Sciatic nerve (tissue), 2 donors: Measurements from ENCODE around the gene TSPYL2. TPM values are rescaled to one million over a fixed set of nuclear protein-coding genes. Genes with fewer than 3 reads are reported as not detected.
A peak's percentile ranks its signal among the peaks of the same experiment; 100 is the strongest.

ENCODE experiments used
- ATAC-seq: fragments of 200-7000 bp; cut with Tn5 transposase; one replicate; pipeline ENCODE4 v1.9.1; 2020; ENCODE audit warnings: mild to moderate bottlenecking, moderate library complexity
- DNase-seq: peaks from one replicate; pipeline ENCODE4 v3.0.0-alpha.2; 2020; ENCODE audit warnings: low spot score
- intact Hi-C: fragments of 100-400 bp; cut with DNase I; formaldehyde crosslinking; loops from one replicate; pipeline ENCODE4 v1.14.2; 2022
- total RNA-seq: library from RNA; stranded (reverse); fragmentation: NEBNext Ultra II Directional; extraction: Animal tissue kit (Norgen Biotek cat#: 25700); gene quantifications from one replicate; pipeline ENCODE4 v1.2.1, GENCODE V29; 2021
- donor health status: DM: no; HTN: no; CAD: no.
- donor health status: DM: no; HTN: no; CAD: no.

TSPYL2 gene
- total RNA-seq, 1 donor from 2014 or later = 89.6 TPM

- intact Hi-C loops = loop anchor here (2.0 kb wide), 1 partner anchor 39 kb away; no protein-coding TSS in a partner anchor
- no peak for ATAC-seq
- DNase-seq = no peak
These were observed 13.6 kb downstream of the TSPYL2 start for GRCh38 chrX:53095796-53096195.

GRCh38 chrX:53114864-53115549 is 32.8 kb downstream of the TSPYL2 start:
- intact Hi-C loops = no loop called here
- DNase-seq (no peak), ATAC-seq (no peak)

GRCh38 chrX:53115550-53115874 is 33.3 kb downstream of the TSPYL2 start:
- peak; percentile 54 for ATAC-seq
- intact Hi-C loops = no loop called here
- no peak for DNase-seq

GRCh38 chrX:53116101-53116500 is 33.9 kb downstream of the TSPYL2 start:
- ATAC-seq = peak; percentile 81
- intact Hi-C loops = no loop called here
- no peak for DNase-seq

- intact Hi-C loops = no loop called here
- ATAC-seq (no peak), DNase-seq (no peak)
These were observed 39.8 kb downstream of the TSPYL2 start for GRCh38 chrX:53122013-53122412.

GRCh38 chrX:53125506-53125905 is 43.3 kb downstream of the TSPYL2 start:
- no peak for ATAC-seq
- intact Hi-C loops = no loop called here
- no peak for DNase-seq

GRCh38 chrX:53126377-53126776 is 44.2 kb downstream of the TSPYL2 start:
- DNase-seq = no peak

GRCh38 chrX:53128097-53128749 is 46.1 kb downstream of the TSPYL2 start:
- intact Hi-C loops = no loop called here
- no peak for ATAC-seq
- no peak for DNase-seq

More at GRCh38 chrX:53126377-53126776, 44.2 kb downstream of the TSPYL2 start:
- intact Hi-C loops = no loop called here
- no peak for ATAC-seq

GRCh38 chrX:53133400-53133799 is 51.2 kb downstream of the TSPYL2 start:
- ATAC-seq = no peak

GRCh38 chrX:53135581-53135980 is 53.4 kb downstream of the TSPYL2 start:
- ATAC-seq (no peak), DNase-seq (no peak)
- intact Hi-C loops = no loop called here

More at GRCh38 chrX:53133400-53133799, 51.2 kb downstream of the TSPYL2 start:
- no peak for DNase-seq
- intact Hi-C loops = no loop called here

Other genes starting within 250 kb of the TSPYL2 start
- gene XAGE3, start 214.3 kb upstream of the TSPYL2 start, total RNA-seq = not detected
- 21.3 TPM for gene FAM156B, start 185.0 kb upstream of the TSPYL2 start, total RNA-seq
- gene FAM156A, start 123.8 kb upstream of the TSPYL2 start, total RNA-seq = 30.1 TPM
- gene GPR173, start 33.6 kb upstream of the TSPYL2 start, total RNA-seq = 13.2 TPM
- 30.2 TPM for gene KANTR, start 11.8 kb downstream of the TSPYL2 start, total RNA-seq
- gene KDM5C, start 142.8 kb downstream of the TSPYL2 start, total RNA-seq = 108 TPM
- 18.0 TPM for gene IQSEC2, start 199.2 kb downstream of the TSPYL2 start, total RNA-seq